NCI-H510A (cell line): ENCODE measurements around the gene GTPBP6.
"Not testable (repeated sequence)": the region's sequence is repeated elsewhere in the genome, so short reads cannot be mapped to it uniquely, and the experiment has no call there.

Source experiments
- DNase-seq: peaks from one replicate; lab custom pipeline; 2025; lab: John Stamatoyannopoulos, UW

The GTPBP6 gene

GRCh38 chrX:335758-336155 is 17.2 kb upstream of the GTPBP6 start:
- no peak for DNase-seq

GRCh38 chrX:334971-335757 is 16.6 kb upstream of the GTPBP6 start:
- DNase-seq, result no peak

- no peak for DNase-seq
Measured at GRCh38 chrX:334331-334891, 15.8 kb upstream of the GTPBP6 start.

GRCh38 chrX:333611-334311 is 15.2 kb upstream of the GTPBP6 start:
- DNase-seq, result no peak

GRCh38 chrX:332916-333610 is 14.5 kb upstream of the GTPBP6 start:
- DNase-seq, result no peak

GRCh38 chrX:332496-332860 is 13.9 kb upstream of the GTPBP6 start:
- DNase-seq, result no peak

- DNase-seq, result no peak
Measured at GRCh38 chrX:331825-332495, 13.4 kb upstream of the GTPBP6 start.

- no peak for DNase-seq
Measured at GRCh38 chrX:331151-331824, 12.7 kb upstream of the GTPBP6 start.

- no peak for DNase-seq
Measured at GRCh38 chrX:330726-331150, 12.1 kb upstream of the GTPBP6 start.

GRCh38 chrX:330141-330725 is 11.6 kb upstream of the GTPBP6 start:
- DNase-seq, result not testable (repeated sequence)

GRCh38 chrX:329291-329910 is 10.8 kb upstream of the GTPBP6 start:
- no peak for DNase-seq

GRCh38 chrX:327660-328126 is 9.1 kb upstream of the GTPBP6 start:
- DNase-seq, result no peak

- DNase-seq, result not testable (repeated sequence)
Measured at GRCh38 chrX:324664-325063, 6.1 kb upstream of the GTPBP6 start.

- no peak for DNase-seq
Measured at GRCh38 chrX:323721-324628, 5.4 kb upstream of the GTPBP6 start.

- DNase-seq, result no peak
Measured at GRCh38 chrX:320126-320783, 1.7 kb upstream of the GTPBP6 start.

GRCh38 chrX:319579-320125 is 1.1 kb upstream of the GTPBP6 start:
- no peak for DNase-seq

GRCh38 chrX:318068-318738 is 393 bp downstream of the GTPBP6 start:
- no peak for DNase-seq
